PC-9 (cell line): ENCODE data around the gene XYLB. TPM values are rescaled to one million over a fixed set of nuclear protein-coding genes. Genes with fewer than 3 reads are reported as not detected.

Source experiments
- BruUV-seq: library from RNA; stranded (reverse); fragments of 400-500 nt; replicated peaks from 2 replicates; lab custom pipeline; 2021; lab: Mats Ljungman, UMichigan
- CTCF ChIA-PET: fragments of 300-600 bp; sonication (Branson Sonifier 250); formaldehyde crosslinking; loops from one replicate; lab custom pipeline; 2022; ENCODE audit warnings: antibody characterized with exemption; lab: Charles Lee
- POLR2A ChIA-PET: fragments of 300-600 bp; sonication (Branson Sonifier 250); formaldehyde crosslinking; loops from one replicate; lab custom pipeline; 2022; ENCODE audit warnings: antibody characterized with exemption; ENCODE audit not compliant: unreplicated experiment; lab: Charles Lee
- DNase-seq, 2 experiments: peaks; one replicate each; pipeline versions ENCODE4 v3.0.0 to v3.0.0-alpha.2; 2015 to 2022; ENCODE audit warnings: mixed read lengths in 1 of 2
- H2AFZ ChIP-seq: fragments of 200-600 bp; sonication (generic); 2 replicates; pipeline ENCODE4 v1.8.1; 2017; ENCODE audit warnings: antibody characterized with exemption
- H3F3A ChIP-seq: fragments of 200-600 bp; sonication (generic); 2 replicates; pipeline ENCODE4 v1.8.1; 2017; ENCODE audit warnings: antibody characterized with exemption, mild to moderate bottlenecking, low read depth; ENCODE audit not compliant: insufficient read depth
- H3K27ac ChIP-seq: fragments of 200-600 bp; sonication (generic); 2 replicates; pipeline ENCODE4 v1.6.1; 2016; ENCODE audit warnings: mixed run types
- H3K27me3 ChIP-seq: fragments of 200-600 bp; sonication (generic); 2 replicates; pipeline ENCODE4 v1.6.1; 2016; ENCODE audit warnings: low read depth, mixed run types; ENCODE audit not compliant: insufficient read depth
- H3K36me3 ChIP-seq: fragments of 200-600 bp; sonication (generic); 2 replicates; pipeline ENCODE4 v1.6.1; 2016; ENCODE audit warnings: low read depth, mixed run types
- H3K4me1 ChIP-seq: fragments of 200-600 bp; sonication (generic); replicated peaks from 2 replicates; pipeline ENCODE4 v1.6.1; 2016; ENCODE audit warnings: mixed run types; ENCODE audit not compliant: insufficient read depth
- H3K4me2 ChIP-seq: fragments of 200-600 bp; sonication (generic); 2 replicates; pipeline ENCODE4 v1.6.1; 2017; ENCODE audit warnings: mixed run types
- H3K4me3 ChIP-seq: fragments of 200-600 bp; sonication (generic); 2 replicates; pipeline ENCODE4 v1.6.1; 2016; ENCODE audit warnings: mixed run types
- H3K79me2 ChIP-seq: fragments of 200-600 bp; sonication (generic); 2 replicates; pipeline ENCODE4 v1.6.1; 2017; ENCODE audit warnings: low read depth, mixed run types
- H3K9me2 ChIP-seq: fragments of 200-600 bp; sonication (generic); 2 replicates; pipeline ENCODE4 v1.8.1; 2017; ENCODE audit warnings: mild to moderate bottlenecking; ENCODE audit not compliant: insufficient read depth
- H3K9me3 ChIP-seq: fragments of 200-600 bp; sonication (generic); 2 replicates; pipeline ENCODE4 v1.8.1; 2016; ENCODE audit warnings: low read depth; ENCODE audit not compliant: insufficient read depth
- H4K20me1 ChIP-seq: fragments of 200-600 bp; sonication (generic); 2 replicates; pipeline ENCODE4 v1.8.1; 2017; ENCODE audit not compliant: insufficient read depth
- EZH2 ChIP-seq: fragments of 200-600 bp; sonication (generic); IDR thresholded peaks from 2 replicates; pipeline ENCODE4 v1.8.0; 2017; ENCODE audit warnings: antibody characterized with exemption, low read depth
- intact Hi-C: fragments of 100-400 bp; cut with micrococcal nuclease; formaldehyde crosslinking; loops from one replicate; pipeline ENCODE4 v1.10.0; 2022; ENCODE audit not compliant: unreplicated experiment
- total RNA-seq: library from RNA; stranded (reverse); gene quantifications from 2 replicates; pipeline ENCODE4 v1.2.3, GENCODE V29; 2021
- TF ChIP-seq, protein P1 (sequence below): fragments of 200-600 bp; sonication (generic); conservative IDR thresholded peaks from 2 replicates; pipeline ENCODE4 v1.6.1; 2017; ENCODE audit warnings: mixed run types, antibody characterized with exemption, mild to moderate bottlenecking, moderate library complexity

Gene XYLB
- total RNA-seq, 1 experiment from 2014 or later = 2.4 TPM

GRCh38 chr3:38386992-38387750 lies 40.6 kb downstream of the XYLB start:
- TF ChIP-seq, protein P1, sequence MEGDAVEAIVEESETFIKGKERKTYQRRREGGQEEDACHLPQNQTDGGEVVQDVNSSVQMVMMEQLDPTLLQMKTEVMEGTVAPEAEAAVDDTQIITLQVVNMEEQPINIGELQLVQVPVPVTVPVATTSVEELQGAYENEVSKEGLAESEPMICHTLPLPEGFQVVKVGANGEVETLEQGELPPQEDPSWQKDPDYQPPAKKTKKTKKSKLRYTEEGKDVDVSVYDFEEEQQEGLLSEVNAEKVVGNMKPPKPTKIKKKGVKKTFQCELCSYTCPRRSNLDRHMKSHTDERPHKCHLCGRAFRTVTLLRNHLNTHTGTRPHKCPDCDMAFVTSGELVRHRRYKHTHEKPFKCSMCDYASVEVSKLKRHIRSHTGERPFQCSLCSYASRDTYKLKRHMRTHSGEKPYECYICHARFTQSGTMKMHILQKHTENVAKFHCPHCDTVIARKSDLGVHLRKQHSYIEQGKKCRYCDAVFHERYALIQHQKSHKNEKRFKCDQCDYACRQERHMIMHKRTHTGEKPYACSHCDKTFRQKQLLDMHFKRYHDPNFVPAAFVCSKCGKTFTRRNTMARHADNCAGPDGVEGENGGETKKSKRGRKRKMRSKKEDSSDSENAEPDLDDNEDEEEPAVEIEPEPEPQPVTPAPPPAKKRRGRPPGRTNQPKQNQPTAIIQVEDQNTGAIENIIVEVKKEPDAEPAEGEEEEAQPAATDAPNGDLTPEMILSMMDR = no peak
- TF ChIP-seq EZH2 = no peak
- ChIA-PET POLR2A (no interaction called here), CTCF (no interaction called here)
- Histone ChIP-seq H3K9me2 (no peaks in the 10 kb centered on the region), H3K27me3 (no peaks in the 10 kb centered on the region), H3F3A (no peaks in the 10 kb centered on the region), H3K4me1 (no peaks in the 10 kb centered on the region), H3K4me3 (no peak overlapping the region), H4K20me1 (no peaks in the 10 kb centered on the region), H2AFZ (no peak overlapping the region), H3K9me3 (no peaks in the 10 kb centered on the region; the same call in 1 of the 2 replicates), H3K4me2 (no peak overlapping the region), H3K27ac (no peak overlapping the region), H3K79me2 (no peaks in the 10 kb centered on the region), H3K36me3 (no peaks in the 10 kb centered on the region)
- BruUV-seq = no TSS peak
- DNase-seq = no peak
- intact Hi-C loops = no loop called here

DNA sequence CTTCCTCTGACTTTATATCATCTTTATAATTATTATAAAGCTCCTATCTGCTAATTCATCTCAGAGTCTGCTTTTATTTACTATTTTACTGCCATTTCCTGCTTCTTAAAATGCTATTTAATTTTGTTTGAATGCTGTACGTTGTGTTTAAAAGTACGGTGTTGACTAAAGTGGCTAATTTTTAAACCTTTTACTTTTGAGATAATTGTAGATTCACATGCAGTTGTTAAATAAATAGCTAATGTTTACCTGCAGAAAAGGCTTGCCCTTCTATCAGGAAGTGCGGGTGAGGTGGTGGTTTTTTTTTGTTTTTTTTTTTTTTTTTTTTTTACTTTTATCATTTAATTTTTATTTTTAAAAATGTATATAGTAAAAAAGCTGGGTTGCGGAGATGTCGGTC lies 41.3 kb downstream of the XYLB start:
- H4K20me1 ChIP-seq = no peaks in the 10 kb centered on the region
- H2AFZ ChIP-seq = no peak overlapping the region
- CTCF ChIA-PET = no interaction called here
- H3K4me3 ChIP-seq = no peak overlapping the region
- no peaks in the 10 kb centered on the region for H3K4me1 ChIP-seq
- no peaks in the 10 kb centered on the region; the same call in 1 of the 2 replicates for H3K9me3 ChIP-seq
- H3F3A ChIP-seq = no peaks in the 10 kb centered on the region
- H3K27me3 ChIP-seq = no peaks in the 10 kb centered on the region
- H3K79me2 ChIP-seq = no peaks in the 10 kb centered on the region
- intact Hi-C loops = no loop called here
- no peaks in the 10 kb centered on the region for H3K9me2 ChIP-seq
- TF ChIP-seq EZH2 = no peak
- TF ChIP-seq, protein P1 = no peak
- no peak overlapping the region for H3K27ac ChIP-seq
- H3K4me2 ChIP-seq = no peak overlapping the region
- no peaks in the 10 kb centered on the region for H3K36me3 ChIP-seq
- POLR2A ChIA-PET = no interaction called here
- DNase-seq = no peak
- BruUV-seq = no TSS peak

- BruUV-seq = no TSS peak
- TF ChIP-seq EZH2 = no peak
- TF ChIP-seq, protein P1 = no peak
- Histone ChIP-seq H3K27ac (no peak overlapping the region), H3F3A (no peaks in the 10 kb centered on the region), H3K9me2 (no peaks in the 10 kb centered on the region), H3K9me3 (no peaks in the 10 kb centered on the region), H3K4me3 (no peak overlapping the region), H3K4me1 (no peaks in the 10 kb centered on the region), H3K36me3 (no peaks in the 10 kb centered on the region), H3K27me3 (no peaks in the 10 kb centered on the region), H2AFZ (no peak overlapping the region), H4K20me1 (no peaks in the 10 kb centered on the region), H3K79me2 (no peaks in the 10 kb centered on the region), H3K4me2 (no peak overlapping the region)
- no peak for DNase-seq
- ChIA-PET CTCF (no interaction called here), POLR2A (no interaction called here)
- intact Hi-C loops = no loop called here
Measured at GRCh38 chr3:38392604-38393163, 46.1 kb downstream of the XYLB start.
